Gastroesophageal sphincter (tissue), 3 donors: ENCODE measurements around the gene TMEM51.

Experiments
- CTCF ChIP-seq, 4 experiments: fragments of 200-600 bp in 2 of 4; fragments of 450-650 bp in 2 of 4; sonication (generic) in 1 of 4; IDR thresholded peaks; one replicate each; pipeline ENCODE4 v1.5.1; 2017 to 2019; ENCODE audit warnings: antibody characterized with exemption in 4 of 4, mild to moderate bottlenecking in 2 of 4, moderate library complexity in 2 of 4
- POLR2A ChIP-seq, 2 donors: fragments of 450-650 bp; IDR thresholded peaks; one replicate each; pipeline ENCODE4 v1.6.1; 2017; ENCODE audit warnings: antibody characterized with exemption in 2 of 2, mild to moderate bottlenecking in 2 of 2, moderate library complexity in 1 of 2

- TF ChIP-seq CTCF (IDR thresholded peaks at IDR 0.05) (no peak), POLR2A (IDR thresholded peaks at IDR 0.05) (no peak)
Measured at GRCh38 chr1:15148941-15149340, 4.6 kb upstream of the TMEM51 start.
